Skin epidermis (tissue), 12 donors: ENCODE measurements around the gene NEK9.
"Not testable (repeated sequence)": the region's sequence is repeated elsewhere in the genome, so short reads cannot be mapped to it uniquely, and the experiment has no call there.

ENCODE experiments used
- H3K27ac ChIP-seq, 21 experiments: fragments of 200-600 bp; sonication (generic) in 11 of 21; one replicate each; pipeline ENCODE4 v1.5.0; 2020; ENCODE audit warnings: mild to moderate bottlenecking in 3 of 21, inconsistent platforms in 2 of 21, moderate library complexity in 2 of 21
- H3K4me3 ChIP-seq, 7 experiments: fragments of 200-600 bp; sonication (generic) in 2 of 7; one replicate each; pipeline ENCODE4 v1.5.0; 2020; ENCODE audit warnings: inconsistent platforms in 2 of 7, mild to moderate bottlenecking in 2 of 7, moderate library complexity in 1 of 7

Gene NEK9

DNA sequence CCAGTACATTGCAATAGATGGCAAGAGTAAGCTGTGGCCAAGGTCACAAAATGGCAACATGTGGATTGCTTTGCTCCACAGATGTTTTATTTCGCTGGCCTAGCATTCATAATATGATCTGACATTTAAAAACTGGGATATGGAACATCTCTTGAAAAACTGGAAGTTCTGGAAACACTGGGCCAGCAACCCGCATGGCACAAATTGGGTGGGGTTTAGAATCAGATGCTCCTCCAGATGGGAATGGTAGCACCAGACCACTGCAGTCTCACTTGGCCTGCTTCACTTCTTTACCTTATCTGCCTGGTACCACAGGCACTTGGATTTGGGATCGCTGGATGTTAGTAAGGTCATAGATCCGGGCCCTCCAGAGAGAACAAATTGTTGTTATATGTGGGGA, 47.3 kb downstream of the NEK9 start:
- H3K4me3 ChIP-seq, result no peak overlapping the region
- no peak overlapping the region for H3K27ac ChIP-seq

DNA sequence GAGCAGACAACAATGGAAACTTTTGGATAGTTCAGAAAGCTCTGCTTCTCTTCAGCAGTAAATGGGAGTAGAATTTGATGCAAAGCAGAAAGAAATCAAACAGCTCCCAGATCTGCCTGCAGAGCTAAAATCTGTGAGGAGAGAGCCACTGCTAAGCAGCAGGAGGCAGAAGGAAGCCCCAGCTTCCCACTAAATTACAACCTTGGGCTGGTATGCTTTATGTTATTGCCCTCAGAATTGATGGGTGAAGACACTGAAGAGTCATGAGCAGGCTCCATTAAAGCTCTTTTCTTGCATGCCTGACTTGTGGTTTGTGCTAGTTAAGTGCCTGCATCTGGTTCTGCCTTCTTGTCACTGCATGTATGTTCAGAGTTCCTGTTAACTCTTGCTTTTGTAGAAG, 49.1 kb downstream of the NEK9 start:
- Histone ChIP-seq H3K27ac (no peak overlapping the region), H3K4me3 (no peak overlapping the region)

DNA sequence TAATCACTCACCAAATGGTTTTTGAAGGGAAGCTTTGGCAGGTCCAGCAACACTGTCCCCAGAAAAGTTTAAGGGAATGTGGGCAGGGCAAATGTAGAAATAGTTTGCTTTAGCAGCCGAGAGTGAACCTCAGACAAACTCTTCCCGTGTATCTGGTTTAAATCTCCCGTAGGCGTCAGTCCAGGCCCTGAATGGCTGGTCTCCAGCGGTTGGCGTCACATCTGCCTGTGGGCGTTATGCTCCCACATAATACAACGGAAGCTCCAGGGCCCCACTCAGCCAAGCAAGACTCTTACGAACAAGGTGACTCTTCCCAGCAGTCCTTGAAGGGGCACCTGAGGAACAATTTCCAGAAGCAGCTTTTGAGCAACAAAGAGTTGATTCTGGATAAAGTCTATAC, 56.5 kb downstream of the NEK9 start:
- Histone ChIP-seq H3K27ac (peak overlapping the region in 16 of 21 experiments; percentile 62 to 95 (median 85)), H3K4me3 (no peak overlapping the region)

DNA sequence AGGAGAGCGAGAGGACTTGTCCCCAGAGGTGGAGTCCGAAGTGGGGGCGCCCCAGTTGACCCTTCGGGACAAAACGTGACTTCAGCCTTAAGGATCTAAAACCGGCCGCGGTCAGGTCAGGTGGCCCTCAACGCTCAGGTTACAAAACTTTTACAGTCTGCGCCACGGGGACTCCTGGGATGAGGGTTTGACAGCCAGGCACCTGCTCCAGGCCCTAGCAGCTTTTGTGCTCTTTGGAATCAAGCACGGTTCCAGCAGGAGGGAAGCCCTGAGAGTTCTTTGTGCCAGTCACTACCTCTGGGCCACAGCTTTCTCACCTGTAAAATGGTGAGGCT, 57.1 kb downstream of the NEK9 start:
- peak overlapping the region; percentile 43 to 55 (median 45) for H3K4me3 ChIP-seq
- H3K27ac ChIP-seq, result peak overlapping the region in 20 of 21 experiments; percentile 57 to 95 (median 85)

DNA sequence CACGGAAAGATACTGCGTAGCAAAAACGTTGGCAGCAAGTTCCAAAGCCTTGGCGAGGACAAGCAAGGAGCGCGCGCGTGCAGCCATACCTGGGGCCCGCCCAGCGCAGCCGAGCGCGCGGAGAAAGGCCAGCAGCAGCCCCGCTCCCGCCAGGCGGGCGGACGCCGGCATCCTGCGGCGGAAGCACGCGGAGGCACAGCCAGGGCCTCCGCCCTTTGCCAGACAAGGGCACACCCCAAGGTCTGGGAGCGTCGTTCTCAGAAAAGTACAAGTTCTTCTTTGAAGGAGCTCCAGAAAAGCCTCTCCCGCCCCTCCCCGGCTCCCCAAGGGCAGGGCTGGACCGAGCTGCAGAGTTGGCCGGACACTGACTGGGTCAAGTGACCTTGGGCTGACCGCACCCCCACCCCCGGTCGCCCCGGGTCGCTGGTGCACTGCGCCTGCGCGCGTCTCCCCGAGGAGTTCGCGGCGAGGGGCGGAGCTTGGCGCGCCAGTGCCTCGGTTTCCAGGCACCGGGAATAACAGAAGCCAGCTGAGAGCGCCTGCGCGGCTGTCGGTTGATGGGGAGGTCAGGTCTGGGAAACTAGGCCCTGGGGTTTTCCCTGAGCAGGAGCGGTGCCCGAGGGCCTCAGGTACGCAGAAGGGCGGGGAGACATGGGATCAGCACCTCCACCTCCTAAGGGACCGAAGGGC, 57.6 kb downstream of the NEK9 start, which contains the start of gene ZC2HC1C:
Gene ZC2HC1C, plus strand, starts transcription at position 521 of the 690 bp plus-strand sequence. CDS start 933 bp downstream, outside the sequence.
- peak within 1 kb of the TSS; percentile 68 to 95 (median 84) for H3K27ac ChIP-seq
- H3K4me3 ChIP-seq, result peak within 1 kb of the TSS; percentile 43 to 55 (median 45)

DNA sequence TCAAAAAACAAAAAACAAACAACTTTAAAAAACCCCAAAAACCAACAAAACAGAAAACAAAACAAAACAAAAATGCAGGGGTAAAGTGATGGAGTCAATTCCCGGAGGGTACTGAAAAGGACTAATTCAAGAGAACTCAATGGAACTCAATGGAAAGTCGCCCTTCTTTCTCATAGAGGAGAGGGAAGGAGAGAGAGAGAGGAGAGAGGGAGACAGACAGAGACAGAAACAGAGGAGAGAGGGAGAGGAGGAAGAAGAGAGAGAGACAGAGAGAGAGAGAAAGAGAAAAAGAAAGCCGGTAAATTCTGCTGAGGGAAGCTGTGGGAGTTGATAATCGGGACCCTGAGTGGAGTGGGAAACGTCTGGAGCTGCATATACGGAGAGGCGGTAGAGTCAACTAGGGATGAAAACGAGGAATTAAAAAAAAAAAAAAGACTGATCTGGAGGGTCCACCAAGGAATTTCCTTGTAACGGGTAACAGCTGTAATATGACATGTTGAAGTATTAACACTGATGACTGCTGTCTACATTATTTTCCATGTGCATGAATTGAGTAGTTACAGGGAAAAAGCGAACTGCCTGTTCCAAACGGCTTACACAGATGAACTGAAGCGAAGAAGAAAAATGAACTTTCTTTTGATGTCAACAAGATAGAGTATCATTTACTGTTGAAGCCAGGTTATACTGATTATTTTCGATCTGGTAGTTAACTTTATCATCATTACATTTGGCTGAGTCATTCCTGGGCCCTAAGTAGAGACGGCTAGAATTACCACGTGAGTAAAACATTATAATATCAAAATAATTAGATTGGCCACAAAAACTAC, 58.3 kb downstream of the NEK9 start:
- Histone ChIP-seq H3K27ac (peak overlapping the region in 20 of 21 experiments; percentile 77 to 95 (median 85)), H3K4me3 (peak overlapping the region; percentile 43 to 55 (median 45))

DNA sequence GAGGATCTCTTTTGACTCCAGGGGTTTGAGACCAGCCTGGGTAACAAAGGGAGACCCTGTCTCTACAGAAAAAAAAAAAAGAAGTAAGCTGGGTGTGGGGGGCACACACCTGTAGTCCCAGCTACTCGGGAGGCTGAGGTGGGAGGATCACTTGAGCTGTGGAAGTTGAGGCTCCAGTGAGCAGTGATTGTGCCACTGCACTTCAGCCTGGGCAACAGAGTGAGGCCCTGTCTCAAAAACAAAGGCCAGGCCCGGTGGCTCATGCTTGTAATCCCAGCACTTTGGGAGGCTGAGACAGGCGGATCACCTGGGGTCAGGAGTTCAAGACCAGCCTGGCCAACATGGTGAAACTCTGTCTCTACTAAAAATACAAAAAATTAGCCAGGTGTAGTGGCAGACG, 59.1 kb downstream of the NEK9 start:
- peak overlapping the region in 15 of 21 experiments; percentile 7 to 95 (median 86) for H3K27ac ChIP-seq
- not testable (repeated sequence) for H3K4me3 ChIP-seq

DNA sequence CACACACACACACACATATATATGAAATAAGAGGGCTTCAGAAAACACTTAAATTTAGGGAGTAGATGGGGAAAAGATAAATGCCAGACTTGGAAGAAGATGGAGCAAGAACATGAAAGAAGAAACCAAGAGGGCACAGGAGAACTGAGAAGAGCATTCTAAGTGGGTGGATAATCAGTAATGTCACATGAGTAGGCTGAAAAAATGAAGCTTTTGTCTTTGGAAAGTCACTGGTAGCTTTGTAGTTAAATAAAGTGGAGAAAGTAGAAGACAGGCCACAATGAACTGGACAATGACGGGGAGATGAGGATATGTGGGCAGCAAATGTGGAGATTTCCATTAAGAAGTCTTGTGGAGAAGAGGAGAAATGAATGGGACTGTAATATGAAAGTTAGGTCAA, 59.6 kb downstream of the NEK9 start:
- Histone ChIP-seq H3K27ac (no peak overlapping the region), H3K4me3 (no peak overlapping the region)

DNA sequence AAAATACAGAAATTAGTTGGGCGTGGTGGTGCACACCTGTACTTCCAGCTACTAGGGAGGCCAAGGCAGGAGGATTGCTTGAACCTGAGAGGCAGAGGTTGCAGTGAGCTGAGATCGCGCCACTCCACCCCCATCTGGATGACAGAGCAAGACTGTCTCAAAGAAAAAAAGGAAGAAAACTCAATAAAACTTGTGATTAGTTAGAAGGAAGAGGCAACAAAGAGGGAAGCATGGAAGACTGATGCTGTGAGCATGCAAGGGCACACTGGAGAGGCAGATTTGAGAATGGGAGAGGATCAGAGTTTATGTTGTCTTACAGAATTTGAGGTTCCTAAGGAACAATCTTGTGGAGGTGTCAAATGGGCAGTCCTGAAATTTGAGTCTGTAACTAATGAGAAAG, 60.2 kb downstream of the NEK9 start:
- H3K27ac ChIP-seq, result no peak overlapping the region

DNA sequence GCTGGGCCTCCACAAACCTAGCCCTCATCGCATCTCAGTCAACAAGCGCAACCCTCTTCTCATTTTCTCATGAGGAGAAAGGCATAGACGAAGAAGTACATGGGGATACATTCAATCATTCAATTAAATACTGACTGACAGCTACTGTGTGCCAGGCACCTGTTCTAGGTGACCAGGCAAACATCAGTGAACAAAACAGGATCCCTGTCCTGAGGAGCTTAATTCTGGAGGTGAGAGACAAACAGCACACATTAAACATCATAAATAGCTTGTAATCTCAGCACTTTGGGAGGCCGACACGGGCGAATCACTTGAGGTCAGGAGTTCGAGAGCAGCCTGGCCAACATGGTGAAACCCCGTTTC, 62.7 kb downstream of the NEK9 start:
- peak overlapping the region; percentile 58 to 93 (median 68) for H3K4me3 ChIP-seq
- peak overlapping the region in 15 of 21 experiments; percentile 77 to 95 (median 87) for H3K27ac ChIP-seq

More for the DNA sequence above, 60.2 kb downstream of the NEK9 start:
- H3K4me3 ChIP-seq, result no peak overlapping the region

DNA sequence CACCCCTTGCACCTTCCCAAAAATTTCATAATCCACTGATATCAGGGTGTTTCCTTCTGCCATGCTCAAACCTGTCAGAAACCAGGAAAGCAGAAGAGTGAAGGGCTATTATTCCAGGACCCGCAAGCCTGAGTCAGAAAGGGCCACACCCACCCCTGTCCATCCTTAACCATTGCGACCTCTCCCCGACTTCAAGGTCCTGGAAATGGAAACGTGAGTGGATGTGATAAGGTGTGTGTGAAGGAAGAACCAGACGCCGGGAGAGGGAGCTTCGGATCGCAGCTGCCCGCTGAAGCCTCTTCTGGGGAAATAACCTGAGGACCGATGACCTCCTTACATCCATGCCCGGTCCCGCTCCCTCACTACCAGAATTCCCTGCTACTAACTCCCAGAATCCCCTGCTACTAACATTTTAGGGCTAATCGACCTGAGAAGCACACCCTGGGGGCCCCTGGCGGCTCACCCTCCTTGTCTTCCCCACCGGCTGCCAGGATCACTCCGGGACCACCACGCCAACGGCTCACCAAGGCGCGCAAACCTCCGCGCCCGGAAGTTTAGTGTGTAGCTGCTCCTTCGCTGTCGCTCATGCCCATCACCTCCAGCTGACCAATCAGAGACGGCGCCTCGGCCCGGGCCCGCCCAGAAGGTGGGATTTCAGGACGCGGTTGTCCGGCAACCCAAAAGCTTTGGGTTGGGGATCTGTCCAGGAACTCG, 63.2 kb downstream of the NEK9 start, which contains the start of gene ACYP1:
Gene ACYP1, minus strand, starts transcription at position 534 of the 714 bp plus-strand sequence. Its CDS starts 471 bp downstream, at position 63.
- peak within 1 kb of the TSS; percentile 40 to 95 (median 85) for H3K27ac ChIP-seq
- H3K4me3 ChIP-seq, result peak within 1 kb of the TSS; percentile 58 to 93 (median 68)

DNA sequence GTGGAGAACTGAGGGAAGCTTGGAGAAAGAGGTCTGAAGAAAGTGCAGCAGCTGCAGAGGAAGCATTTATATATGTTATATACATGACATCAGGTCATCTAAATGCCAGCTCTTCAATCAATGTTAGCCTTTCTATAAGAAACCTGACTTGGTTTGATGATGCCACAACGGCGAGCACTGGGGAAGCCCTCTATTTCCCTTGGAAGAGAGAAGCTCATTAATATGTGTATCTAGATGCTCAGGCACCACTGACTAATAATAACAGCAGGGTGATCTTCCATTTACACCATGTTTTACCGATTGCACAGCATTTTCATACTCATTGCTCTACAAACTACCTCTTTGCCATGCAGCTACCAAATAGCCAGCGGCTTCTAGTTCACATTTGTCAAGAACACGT, 63.8 kb downstream of the NEK9 start:
- H3K4me3 ChIP-seq, result peak overlapping the region; percentile 58 to 93 (median 68)
- peak overlapping the region in 17 of 21 experiments; percentile 64 to 95 (median 86) for H3K27ac ChIP-seq

DNA sequence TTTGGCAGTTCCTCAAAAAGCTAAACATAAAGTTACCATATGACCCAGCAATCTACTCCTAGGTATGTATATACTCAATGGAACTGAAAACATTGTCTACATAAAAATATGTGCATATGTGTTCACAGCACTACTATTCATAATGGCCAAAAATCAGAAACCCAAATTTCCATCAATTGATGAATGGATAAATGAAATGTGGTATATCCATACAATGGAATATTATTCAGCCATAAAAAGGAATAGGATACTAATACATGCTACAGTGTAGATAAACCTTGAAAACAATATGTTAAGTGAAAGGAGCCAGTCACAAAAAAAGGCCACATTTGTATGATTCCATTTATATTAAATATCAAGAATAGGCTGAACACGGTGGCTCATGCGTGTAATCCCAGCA, 66.4 kb downstream of the NEK9 start:
- peak overlapping the region in 1 of 21 experiments; percentile 38 for H3K27ac ChIP-seq
- H3K4me3 ChIP-seq, result no peak overlapping the region

DNA sequence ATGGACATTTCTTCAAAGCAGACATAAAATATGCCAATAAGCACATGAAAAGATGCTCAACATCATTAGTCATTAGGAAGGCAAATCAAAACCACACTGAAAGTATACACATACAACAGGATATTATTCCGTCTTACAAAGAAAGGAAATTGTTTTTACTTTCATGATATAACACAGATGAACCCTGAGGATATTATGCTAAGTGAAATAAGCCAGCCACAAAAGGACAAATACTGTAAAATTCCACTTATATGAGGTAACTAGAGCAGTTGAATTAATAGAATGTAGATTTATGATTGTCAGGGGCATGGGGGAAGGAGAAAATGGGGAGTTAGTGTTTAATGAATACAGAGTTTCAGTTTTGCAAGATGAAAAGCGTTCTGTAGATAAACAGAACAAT, 67.2 kb downstream of the NEK9 start:
- Histone ChIP-seq H3K27ac (peak overlapping the region in 1 of 21 experiments; percentile 38), H3K4me3 (no peak overlapping the region)

DNA sequence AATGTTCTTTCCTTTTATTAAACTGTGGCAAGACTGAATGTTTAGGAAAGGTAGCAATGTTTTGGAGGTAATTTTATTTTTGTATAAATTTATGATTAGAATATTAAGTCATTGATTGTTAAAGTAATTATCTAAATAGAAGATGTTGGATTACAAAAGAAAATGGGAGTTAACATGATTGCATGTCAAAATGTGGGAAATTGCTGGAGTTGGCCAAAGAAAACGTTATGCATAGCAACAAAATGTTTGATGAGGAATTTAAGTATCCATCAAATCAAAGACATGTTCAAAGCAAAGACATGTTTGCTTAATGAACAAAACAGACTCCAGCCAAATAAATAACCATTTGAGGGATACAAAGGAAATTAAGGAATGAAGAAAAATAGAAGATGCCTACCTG, 72.4 kb downstream of the NEK9 start:
- no peak overlapping the region for H3K27ac ChIP-seq
- no peak overlapping the region for H3K4me3 ChIP-seq

DNA sequence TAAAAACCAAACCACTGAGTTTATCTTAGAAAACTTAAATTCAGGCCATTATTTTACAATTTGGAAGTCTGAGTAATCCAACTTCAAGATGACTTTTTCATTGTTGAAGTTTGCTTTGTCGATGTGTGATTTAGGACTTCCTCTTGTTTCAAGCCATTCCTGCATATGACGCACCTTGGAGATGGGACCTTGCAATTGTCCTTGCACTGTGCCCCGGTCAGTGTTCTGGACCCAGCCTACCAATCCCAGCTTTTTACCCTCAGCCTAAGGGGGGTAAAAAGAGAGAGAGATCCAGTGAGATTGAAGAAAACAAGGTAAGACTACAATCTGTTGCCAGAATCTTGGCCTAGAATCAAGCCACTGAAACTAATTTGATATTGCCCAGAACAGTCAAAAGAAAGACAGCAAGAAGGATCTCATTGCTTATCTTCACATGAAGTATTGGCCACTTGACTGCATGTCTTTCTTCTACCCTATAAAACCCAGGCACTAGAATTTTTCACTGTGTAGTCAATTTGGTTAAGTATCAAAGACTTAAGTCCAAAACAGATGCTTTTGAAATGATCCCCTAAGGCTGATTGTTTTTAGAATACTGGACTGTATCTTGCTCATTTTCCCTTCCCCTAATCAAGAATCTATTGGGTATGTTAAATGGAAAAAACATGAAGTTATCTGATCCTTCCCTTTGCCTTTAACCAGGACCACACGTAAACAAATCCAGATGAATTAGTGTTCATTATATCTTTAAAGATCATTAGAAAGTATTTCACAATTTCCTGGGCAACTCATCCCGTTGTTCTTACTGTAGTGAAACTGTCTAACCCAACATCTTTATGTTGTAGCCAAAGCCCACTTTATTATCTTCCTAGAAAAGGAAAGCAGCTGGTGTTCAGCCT, 73.2 kb downstream of the NEK9 start:
- H3K4me3 ChIP-seq, result no peak overlapping the region
- H3K27ac ChIP-seq, result peak overlapping the region in 4 of 21 experiments; percentile 25 to 51 (median 37)

DNA sequence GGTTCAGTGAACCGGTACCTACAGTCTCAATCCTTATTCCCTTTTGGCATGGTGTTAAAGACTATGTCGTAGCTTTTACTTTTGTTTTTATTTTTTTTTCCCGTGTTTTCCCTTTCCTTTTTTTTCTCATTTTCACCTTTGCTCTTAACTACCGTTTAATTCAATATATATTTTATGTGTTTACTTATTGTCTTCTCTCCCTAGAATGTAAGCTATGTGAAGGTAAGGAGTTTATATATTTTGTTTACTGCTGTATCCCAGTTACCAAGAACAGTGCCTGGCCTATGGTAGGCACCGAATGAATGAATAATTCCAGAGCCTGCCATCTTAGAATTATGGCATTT, 75.3 kb downstream of the NEK9 start:
- peak overlapping the region; percentile 45 to 78 (median 64) for H3K4me3 ChIP-seq
- peak overlapping the region in 18 of 21 experiments; percentile 45 to 96 (median 92) for H3K27ac ChIP-seq

DNA sequence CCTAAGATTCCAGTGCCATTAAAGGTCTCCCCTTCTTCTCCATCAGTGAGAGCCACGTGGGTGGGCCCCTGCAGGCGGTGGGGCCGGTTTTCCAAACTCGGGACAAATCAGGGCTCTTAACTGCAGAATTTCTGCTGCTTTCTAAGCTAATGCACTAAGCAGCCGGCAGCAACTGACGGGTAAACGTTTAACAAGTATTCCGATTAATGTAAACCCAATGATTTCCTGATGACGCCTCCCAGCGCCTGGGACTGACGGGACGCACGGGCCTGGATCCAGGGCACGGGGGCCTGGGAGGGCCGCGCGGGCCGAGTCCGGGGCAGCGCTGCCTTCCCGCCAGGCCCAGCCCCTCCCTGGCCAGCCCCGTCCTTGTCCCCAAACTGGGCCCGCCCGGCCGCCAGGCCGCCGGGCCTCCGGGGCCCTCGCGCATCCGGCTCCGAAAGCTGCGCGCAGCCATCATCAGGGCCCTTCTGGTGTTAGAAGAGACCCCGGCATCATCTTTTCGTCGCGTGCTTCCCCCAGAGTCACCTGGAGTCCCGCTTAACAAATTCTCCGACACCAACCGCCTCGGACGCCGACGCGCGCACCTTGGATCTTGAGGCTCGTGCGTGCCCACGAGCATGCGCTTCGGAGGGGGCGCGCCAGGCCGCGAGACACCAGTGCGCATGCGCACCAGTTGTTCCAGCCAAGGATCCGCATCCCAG, 75.8 kb downstream of the NEK9 start, which contains the start of gene MLH3:
Gene MLH3, minus strand, starts transcription at position 616 of the 704 bp plus-strand sequence. CDS start 1,812 bp downstream, outside the sequence.
- Histone ChIP-seq H3K4me3 (peak within 1 kb of the TSS; percentile 45 to 78 (median 64)), H3K27ac (peak within 1 kb of the TSS; percentile 45 to 96 (median 92))
